Frontal cortex (tissue), 4 donors: ENCODE results near the gene SLC6A6. TPM values are rescaled to one million over a fixed set of nuclear protein-coding genes. Genes with fewer than 3 reads are reported as not detected.

Experiments used
- DNase-seq, 2 donors: peaks; one replicate each; pipeline ENCODE4 v3.0.0; 2012; ENCODE audit warnings: low spot score in 2 of 2
- FAIRE-seq: peaks from 2 replicates; lab custom pipeline; 2012; peaks lifted over from hg19 to GRCh38; lab: Jason Lieb, UNC
- total RNA-seq: library from RNA; depleted of rRNA; stranded (reverse); fragments of >200 nt; gene quantifications from one replicate; pipeline ENCODE4 v1.2.3, GENCODE V29; 2014
- donor health status: control.
- donor health status: control.
- donor health status: control.

Gene SLC6A6
- total RNA-seq, 1 donor from 2014 or later, result 15.1 TPM

DNA sequence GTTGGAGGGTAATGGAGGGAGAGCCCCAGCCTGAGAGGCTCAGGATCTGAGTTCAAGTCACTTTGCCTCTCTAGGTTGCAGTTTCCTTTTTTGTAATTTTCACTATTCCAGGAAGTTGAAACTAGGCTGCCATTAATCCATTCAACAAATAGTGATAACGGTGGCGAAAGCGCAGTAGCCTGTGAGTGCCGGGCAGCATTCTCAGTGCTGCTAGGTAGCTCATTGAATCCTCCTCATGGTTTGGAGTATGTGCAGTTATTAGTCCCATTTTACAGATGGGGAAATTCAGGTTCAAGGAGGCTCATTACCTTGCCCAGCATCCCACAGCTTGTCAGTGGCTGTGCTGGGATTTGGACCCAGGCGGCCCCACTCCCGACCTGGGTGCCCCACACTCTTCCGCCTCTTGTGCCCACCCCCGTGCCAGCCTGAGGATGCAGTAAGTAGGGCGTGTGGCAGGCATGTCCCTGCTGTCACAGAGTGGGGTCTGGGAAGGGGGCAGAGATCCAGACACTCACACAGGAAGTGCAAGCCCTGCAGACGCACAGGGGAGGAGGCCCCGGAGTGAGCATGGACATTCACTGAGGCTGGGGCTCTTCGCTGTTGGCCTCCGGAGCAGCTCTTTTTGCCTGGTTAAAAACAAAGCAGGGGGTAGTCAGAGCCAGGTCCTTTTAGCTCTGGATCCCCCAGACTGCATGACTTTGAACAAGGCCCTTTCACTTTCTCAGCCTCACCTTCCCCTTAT lies 58.8 kb downstream of the SLC6A6 start:
- no peak for DNase-seq
- FAIRE-seq, result no peak

DNA sequence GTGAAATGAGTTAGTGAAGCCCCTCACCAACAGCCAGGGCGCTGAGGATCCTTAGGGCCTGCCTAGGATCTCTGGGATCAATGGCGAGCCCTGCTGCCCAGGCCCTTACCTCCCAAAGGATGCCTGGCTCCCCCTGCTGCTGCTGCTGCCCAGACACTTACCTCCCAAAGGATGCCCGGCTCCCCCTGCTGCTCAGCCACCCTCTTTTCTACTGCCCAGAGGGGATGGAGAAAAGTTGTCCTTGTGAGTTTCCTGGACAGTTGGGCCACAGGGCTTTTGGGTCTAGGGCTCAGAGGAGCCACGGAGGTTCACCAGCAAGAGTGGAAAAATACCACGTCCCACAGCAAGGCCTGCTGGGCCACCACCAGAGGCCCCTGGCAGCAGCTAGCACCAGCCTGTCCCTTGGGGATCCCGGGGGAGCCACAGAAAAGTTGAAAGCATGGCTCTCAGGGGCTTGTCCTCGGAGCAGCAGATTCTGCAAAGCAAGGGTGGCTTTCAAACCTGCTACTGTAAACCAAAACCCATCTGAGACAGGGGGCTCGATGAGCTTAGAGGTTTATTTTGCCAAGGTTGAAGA lies 59.4 kb downstream of the SLC6A6 start:
- peak; percentile 40 to 69 for DNase-seq
- no peak for FAIRE-seq

DNA sequence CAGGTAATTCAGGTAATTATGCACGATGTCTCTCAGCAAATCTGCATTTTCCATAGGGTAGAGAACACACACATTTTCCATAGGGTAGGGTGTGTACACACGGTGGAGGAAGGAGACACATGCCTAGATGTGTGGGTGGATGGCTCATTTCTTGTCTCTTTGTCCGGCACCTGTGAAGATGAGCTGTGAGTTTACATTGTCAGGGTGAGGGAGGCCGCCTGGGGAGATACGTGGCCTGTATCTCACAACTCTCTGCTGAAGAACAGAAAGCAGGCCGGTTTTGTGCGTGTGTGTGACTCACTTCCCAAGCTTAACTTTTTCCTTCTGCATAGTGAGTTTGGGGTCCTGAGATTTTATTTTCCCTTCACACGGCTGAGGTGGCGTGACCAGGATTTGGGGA lies 60.3 kb downstream of the SLC6A6 start:
- no peak for FAIRE-seq
- no peak for DNase-seq

DNA sequence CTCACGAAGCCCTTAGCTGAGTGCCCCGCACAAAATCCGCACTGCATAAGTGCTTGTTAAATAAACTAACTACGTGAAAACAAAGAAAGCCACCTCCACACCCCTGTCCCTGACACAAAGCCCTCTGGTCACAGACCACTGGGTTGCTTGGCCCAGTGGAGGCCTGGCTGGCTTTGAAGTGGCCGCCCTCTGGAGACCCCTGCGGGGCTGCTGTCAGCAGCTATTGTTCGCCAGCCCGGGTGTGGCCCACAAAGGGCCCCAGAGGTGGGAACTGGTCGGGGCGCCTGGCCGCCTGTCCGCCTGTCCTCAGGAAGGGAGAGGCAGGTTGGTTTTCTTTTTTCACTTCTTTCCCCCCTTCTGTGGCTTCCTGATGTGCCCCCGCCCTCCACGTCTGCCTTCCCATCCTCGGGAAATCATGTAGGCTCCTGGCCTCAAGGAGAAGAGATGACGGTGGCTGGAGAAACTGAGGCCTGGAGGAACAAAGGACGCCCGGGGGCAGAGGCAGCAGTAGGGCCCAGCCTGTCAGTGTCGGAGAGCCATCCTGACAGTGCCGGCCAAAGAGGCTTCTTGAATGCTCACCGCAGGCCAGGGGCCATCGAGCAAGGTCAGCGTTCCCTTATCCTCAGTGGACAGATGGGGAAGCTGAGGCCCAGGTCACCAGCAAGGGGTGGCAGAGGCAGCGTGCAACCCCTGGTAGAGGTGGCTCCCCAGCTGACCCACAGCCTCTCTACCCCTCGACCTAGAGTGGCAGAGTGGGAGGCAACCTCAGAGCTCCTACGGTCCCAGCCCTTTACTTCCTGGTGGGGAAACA lies 61.1 kb downstream of the SLC6A6 start:
- DNase-seq (no peak), FAIRE-seq (no peak)

DNA sequence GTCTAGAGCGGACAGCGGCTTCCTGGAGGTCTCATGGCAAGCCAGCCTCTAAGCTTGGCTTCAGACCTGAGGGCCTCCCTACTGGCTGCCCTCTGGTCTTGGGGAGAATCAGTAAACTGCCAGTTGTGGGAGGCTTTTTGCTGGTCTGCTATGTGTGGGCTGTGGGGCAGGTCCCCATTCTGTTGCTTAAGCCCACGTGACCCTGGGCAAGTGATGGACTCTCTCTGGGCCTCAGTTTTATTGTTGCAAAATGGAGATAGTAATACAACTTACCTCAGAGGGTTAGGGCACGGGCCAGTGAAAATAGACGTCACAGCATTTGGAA lies 61.7 kb downstream of the SLC6A6 start:
- FAIRE-seq (no peak), DNase-seq (no peak)

DNA sequence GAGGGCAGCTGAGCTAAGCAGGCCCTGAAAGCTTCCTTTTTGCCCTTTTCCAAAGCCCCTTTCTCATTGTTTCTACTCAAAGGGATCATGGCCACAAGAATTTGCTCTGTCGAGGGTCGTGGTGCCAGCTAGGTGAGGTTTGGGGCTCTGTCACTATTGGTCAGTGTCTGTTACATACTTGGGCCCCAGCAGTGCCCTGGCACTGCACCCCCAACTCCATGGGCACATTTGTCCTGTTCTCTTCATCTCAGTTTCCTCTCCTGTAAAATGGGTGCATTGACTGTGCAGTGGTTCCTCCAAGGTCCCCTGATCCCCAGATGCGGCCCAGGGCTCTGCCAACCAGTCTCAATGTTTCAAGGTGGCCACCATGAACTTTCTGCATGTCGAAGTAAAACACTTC lies 62.1 kb downstream of the SLC6A6 start:
- no peak for FAIRE-seq

DNA sequence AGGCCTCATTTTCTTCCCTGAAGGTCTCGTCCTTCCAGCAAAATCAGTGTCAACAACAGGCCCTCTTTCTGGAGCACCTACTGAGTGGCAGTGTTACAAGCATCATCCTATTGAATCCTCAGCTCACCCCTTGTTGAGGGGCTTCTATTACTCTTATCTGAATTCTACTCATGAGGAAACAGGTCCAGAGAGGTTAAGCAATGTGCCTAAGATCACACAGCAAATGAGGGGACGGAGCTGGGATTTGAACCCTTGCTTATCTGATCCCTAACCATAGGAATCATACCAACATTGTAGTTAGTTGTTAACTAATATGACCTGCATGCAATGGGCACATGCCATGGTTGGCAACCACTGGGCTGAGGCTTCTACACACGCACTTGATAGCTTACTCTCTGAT lies 63.0 kb downstream of the SLC6A6 start:
- FAIRE-seq (no peak), DNase-seq (no peak)

More for the DNA sequence above, 62.1 kb downstream of the SLC6A6 start:
- DNase-seq, result no peak

DNA sequence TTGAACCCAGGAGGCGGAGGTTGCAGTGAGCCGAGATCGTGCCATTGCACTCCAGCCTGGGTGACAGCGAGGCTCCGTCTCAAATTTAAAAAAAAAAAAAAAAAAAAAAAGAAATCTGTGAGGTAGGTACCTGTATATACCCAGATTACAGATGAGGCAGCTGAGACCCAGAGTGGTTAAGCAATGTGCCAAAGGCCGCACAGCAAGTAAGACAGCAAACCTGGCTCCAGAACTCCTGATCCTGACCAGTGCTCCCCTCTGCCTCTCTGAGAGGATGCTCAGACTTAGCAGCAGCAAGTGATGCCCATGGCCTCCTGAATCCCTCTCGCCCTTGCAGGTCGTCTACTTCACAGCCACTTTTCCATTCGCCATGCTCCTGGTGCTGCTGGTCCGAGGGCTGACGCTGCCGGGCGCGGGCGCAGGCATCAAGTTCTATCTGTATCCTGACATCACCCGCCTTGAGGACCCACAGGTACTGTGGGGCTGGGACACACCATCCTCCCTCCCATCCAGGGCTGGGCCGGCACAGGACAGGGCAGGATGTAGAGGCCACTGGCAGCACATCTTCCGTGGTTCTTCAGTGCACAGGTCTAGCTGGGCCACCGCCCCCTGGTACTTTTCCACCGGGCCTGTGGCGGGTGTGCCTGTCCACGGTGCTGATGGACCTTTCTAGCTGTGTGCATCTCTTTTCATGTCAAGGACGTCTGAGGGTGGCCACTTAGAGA lies 63.9 kb downstream of the SLC6A6 start:
- FAIRE-seq (no peak), DNase-seq (no peak)

DNA sequence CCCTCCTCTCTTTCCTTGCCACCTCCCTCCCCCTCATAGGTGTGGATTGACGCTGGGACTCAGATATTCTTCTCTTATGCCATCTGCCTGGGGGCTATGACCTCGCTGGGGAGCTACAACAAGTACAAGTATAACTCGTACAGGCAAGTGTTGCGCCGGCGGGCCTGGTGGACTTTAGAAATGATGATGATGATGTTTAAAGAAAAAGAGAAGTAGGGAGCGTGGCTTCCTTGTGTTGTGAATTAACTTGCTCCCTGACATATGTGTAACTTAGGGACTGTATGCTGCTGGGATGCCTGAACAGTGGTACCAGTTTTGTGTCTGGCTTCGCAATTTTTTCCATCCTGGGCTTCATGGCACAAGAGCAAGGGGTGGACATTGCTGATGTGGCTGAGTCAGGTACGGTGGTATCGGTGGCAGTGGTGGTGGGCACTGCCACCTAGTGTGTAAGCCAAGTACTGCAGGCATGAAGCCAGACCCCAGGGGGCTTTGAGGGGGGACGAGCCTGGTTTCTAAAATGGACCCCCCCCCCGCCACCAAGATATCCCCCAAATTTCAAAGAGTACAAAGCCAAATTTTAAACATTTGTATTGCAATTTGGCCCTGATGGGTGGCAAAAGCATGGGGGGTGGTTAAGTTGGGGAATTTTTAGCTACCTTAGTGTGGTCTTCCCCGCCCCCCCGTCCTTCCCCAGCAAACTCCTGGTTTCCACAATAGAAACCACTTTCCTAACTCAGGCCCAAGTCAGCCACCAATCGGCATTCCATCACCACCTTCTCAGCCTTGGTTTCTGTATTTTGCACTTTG lies 65.6 kb downstream of the SLC6A6 start:
- no peak for FAIRE-seq
- peak; percentile 73 to 88 for DNase-seq

DNA sequence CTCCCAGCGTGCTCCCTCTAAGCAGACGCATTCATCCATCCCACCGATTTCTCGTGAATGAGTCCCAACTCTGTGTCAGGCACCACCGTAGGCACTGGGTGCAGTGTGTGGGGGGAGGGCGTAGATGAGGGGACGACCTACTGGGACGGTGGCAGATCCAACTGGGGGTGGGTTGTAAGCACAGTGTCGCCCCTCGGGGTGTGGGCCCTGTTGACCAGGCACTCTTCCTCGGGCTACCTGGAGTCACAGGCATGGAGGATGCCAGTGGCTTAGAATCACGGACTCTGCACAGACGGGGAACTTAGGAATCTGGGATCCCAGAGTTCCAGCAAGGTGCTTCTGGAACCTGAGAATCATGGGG lies 66.2 kb downstream of the SLC6A6 start:
- FAIRE-seq (no peak), DNase-seq (no peak)

DNA sequence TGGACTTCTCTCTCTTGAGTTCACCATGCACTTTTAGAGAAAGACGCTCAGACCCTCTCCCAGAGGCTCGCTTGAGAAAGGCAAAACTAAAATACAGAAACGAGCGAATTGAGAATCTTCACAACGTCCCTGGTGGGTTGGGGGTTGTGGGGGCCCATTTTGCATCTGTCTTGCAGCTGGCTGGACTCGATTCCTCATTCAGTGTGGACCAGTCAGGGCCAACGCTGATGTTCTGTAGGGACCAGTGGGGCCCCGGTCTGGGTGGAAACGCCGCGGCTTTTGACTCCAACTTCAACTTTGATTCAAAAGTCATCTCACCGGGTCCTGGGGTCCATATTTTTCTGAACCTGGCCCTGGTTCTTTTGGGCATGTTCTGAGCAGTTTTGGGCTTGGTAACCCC lies 68.1 kb downstream of the SLC6A6 start:
- FAIRE-seq (no peak), DNase-seq (no peak)

DNA sequence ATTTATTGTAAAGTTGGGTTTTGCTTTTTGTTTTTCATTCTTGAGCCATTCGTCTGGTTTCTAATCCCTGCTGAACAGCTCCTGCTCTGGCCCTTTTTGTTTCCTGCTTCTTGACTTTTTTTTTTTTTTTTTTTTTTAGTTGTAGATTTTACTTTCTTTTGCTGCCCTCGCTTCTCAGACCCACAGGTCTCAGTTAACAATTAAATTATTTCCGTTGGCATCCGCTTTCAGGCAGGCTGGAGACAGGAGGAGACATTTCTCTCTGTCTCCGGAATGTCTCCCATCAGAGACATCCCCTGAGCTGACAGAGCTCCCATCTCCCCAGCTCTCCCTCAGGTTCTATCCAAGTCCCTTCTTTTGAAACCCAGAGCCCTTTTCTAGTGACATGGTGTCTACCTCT lies 68.6 kb downstream of the SLC6A6 start:
- DNase-seq (no peak), FAIRE-seq (no peak)

DNA sequence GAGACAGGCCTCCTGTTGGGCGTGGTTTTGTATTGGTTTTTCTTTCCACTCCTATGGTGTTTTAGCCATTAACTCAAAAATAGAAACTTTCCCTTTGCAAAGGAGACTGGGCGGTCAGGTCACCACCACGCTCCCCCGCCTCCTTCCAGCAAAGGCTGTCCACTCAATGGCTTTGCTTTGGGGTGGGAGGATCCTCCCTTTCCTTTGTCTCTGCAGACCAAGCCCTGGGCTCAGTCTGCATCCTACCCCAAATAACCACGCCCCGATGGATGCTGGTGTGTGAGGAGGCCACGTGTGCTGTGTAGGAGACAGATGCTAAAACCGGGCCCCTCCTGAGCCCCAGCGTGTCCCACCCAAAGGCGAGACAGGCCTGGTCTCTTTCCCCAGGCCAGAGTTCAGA lies 69.3 kb downstream of the SLC6A6 start:
- FAIRE-seq (no peak), DNase-seq (no peak)

DNA sequence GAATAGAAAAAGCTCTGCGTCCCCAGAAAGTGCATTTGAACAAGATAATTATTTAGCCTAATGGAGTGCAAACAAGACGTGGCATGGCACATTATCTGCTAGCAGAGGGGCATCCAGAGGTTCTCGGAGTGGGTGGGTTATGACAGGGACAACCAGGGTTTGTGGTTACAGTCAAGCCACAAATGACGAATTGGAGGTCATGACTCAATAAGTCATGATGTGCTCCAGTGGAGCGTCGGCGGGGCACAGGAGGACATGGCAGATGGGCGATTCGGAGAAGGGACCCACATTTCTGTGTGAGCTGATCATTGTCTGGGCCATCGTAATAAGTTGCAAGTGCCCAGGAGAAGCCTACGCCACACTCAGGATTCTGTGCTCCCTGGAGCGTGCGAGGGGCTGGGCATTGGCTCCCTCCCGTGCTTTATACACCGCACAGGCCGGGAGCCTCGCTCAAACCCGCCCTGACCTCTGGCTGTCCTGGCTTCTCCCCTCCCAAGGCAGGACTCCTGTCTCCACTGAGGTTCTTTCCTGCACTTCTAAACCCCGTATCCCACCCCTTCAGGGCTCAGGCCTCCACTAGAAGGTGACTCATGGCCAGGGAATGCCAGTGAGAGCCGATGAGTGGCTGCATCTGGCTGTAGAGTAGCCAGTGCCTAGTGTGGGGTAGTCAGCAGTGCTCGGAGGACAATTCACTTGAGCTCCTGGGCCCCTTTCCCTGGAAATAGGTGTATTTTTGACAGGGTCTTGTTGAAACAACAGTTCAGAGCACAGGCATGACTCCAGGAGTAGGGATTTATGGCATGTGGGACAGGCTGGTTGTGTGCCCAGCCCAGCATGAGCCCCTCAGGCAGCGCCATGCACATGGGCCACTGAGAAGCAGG lies 70.3 kb downstream of the SLC6A6 start:
- DNase-seq (no peak), FAIRE-seq (no peak)

DNA sequence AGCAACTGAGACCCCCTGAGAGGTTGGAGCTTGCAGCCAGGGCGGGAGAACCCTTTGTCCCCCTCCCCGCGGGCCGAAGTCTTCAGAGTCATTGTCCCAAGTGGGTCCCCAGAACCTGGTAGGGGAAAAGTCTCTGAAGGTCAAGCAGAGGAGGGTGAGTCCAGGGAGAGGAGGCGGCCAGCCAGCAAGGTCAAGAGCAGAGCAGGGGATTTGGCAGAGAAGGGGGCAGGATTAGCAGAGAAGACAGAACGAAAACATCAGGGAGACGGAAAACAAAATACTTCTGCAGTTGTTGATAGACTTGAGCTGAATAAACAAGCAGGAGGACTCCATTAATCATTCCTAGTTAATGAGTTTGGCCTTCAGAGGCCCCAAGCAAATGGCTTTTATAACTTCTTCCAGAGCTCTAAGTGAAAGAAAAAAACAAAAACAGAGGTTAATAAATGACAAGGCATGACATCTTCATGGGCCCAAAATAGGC lies 71.0 kb downstream of the SLC6A6 start:
- DNase-seq, result no peak
- no peak for FAIRE-seq

DNA sequence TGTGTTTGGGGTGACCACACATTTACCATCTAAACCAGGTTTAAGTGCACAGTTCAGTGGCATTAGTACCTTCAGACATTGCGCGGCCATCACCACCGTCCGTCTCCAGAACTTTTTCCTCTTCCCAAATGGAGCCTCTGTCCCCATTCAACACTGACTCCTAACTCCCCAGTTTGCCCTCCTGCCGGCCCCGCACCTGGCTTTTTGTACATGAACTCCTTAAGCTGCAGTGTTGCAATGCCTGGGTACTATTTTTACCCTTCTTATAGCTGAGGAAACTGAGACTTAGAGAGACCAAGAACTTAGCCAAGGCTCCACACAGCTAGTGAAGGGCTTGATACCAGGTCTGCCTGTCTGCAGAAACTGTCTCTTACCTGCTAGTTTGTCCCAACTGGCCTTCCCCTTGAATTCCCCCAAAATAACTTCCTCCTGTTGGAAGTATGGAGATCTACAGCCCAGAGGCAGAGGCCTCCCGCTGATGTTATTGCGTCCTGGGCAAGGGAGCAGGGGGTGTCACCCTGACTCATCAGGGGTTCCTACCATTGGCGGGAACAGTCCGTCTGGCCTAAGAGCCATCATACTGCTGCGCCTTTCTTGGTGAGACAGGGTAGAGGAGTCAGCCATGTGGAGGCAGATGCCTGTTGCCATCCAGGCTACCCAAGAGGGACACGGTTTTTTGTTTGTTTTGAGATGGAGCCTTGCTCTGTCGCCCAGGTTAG lies 72.1 kb downstream of the SLC6A6 start:
- DNase-seq, result no peak
- FAIRE-seq, result no peak

DNA sequence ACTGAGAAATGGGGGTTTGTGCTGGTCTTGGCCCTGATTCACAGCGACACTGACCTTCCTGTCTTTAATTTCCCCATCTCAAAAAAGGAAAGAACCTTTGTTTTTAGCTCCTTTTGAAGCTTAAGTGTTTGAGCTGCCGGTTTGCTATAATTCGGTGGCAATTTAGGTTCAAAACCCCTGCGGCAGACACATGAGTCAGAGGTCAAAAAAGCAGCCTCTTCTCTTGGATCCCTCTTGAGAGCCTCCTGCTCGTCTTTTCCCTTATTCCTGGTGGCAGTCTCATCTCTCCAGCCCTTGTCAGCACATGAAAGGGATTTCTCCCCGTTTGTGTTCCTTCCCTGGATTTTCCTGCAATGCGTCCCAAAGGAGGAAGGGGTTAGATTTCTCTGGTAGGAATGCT lies 73.2 kb downstream of the SLC6A6 start:
- DNase-seq, result no peak
- FAIRE-seq, result no peak

DNA sequence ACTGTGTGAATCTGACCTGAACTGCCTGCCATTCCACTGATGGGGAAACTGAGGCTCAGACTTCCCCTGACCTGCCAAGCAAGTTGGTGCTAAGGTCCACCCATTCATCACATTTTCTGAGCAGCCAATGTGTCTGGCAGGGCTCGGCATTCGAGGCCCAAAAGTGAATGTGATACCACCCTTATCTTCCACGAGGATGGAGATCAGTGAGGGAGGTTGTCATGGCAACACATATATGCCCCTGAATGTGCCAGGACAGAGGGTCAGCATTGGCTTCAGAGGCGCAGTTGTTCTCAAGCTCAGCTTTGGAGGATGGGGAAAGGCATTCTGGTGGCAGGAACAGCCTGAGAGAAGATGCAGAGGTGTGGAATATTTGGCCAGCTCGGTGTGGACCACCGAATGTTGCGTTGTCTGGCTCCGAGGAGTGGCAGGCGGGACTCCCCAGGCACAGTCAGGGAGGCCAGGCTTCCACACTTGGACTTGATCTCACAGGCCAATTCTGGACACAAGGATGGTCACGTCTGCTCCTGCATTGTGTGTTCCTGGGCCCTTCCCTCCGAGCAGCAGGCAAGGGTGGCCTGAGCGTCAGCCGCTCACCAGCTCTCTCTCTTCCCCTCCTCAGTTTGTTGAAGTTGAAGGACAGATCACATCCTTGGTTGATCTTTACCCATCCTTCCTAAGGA lies 74.3 kb downstream of the SLC6A6 start:
- FAIRE-seq (no peak), DNase-seq (no peak)
